Fibroblast of villous mesenchyme (primary cell): Measurements from ENCODE around the gene MOGAT3. TPM values are rescaled to one million over a fixed set of nuclear protein-coding genes. Genes with fewer than 3 reads are reported as not detected.

Experiments
- DNase-seq: peaks from one replicate; pipeline ENCODE4 v3.0.0-alpha.2; 2010; ENCODE audit warnings: low read depth
- H3K4me3 ChIP-seq: 2 replicates; pipeline ENCODE4 v1.5.1; 2011; ENCODE audit warnings: low read depth, mild to moderate bottlenecking, low read length
- CTCF ChIP-seq: IDR thresholded peaks from 2 replicates; pipeline ENCODE4 v1.5.1; 2012; ENCODE audit warnings: low read depth, mild to moderate bottlenecking, low read length; ENCODE audit not compliant: insufficient read depth
- total RNA-seq: library from RNA; depleted of rRNA; stranded (reverse); fragments of >200 nt; gene quantifications from 2 replicates; pipeline ENCODE4 v1.2.3, GENCODE V29; 2012

The MOGAT3 gene
- total RNA-seq, 1 donor, result not detected

- no peak overlapping the region for H3K4me3 ChIP-seq
- no peak for TF ChIP-seq CTCF
- no peak for DNase-seq
Measured at GRCh38 chr7:101177644-101178043, 23.2 kb downstream of the MOGAT3 start.

- no peak for DNase-seq
- TF ChIP-seq CTCF, result no peak
- no peak overlapping the region for H3K4me3 ChIP-seq
Measured at GRCh38 chr7:101175664-101176063, 25.2 kb downstream of the MOGAT3 start.

GRCh38 chr7:101174322-101174854 is 26.4 kb downstream of the MOGAT3 start:
- no peak for TF ChIP-seq CTCF
- H3K4me3 ChIP-seq, result no peak overlapping the region
- no peak for DNase-seq

- no peak overlapping the region for H3K4me3 ChIP-seq
- no peak for DNase-seq
- TF ChIP-seq CTCF, result no peak
Measured at GRCh38 chr7:101173752-101174244, 27.0 kb downstream of the MOGAT3 start.

- peak overlapping the region; percentile 12 for H3K4me3 ChIP-seq
- no peak for TF ChIP-seq CTCF
- peak; percentile 57 for DNase-seq
Measured at GRCh38 chr7:101172854-101173751, 27.7 kb downstream of the MOGAT3 start.

- peak; percentile 5 for TF ChIP-seq CTCF
- H3K4me3 ChIP-seq, result no peak overlapping the region
- no peak for DNase-seq
Measured at GRCh38 chr7:101172005-101172853, 28.6 kb downstream of the MOGAT3 start.
